IMR-90 (cell line): ENCODE data around the gene WDR5.

ENCODE experiments used
- CEBPB ChIP-seq: IDR thresholded peaks from 2 replicates; pipeline ENCODE4 v1.6.1; 2012; ENCODE audit warnings: low read depth, low read length, improper control_type of control experiment
- FOS ChIP-seq: fragments of 150-350 bp; IDR thresholded peaks from 2 replicates; pipeline ENCODE4 v1.6.1; 2016; ENCODE audit warnings: low read depth, low read length
- MAFK ChIP-seq: IDR thresholded peaks from 2 replicates; pipeline ENCODE4 v1.6.1; 2012; ENCODE audit warnings: low read depth, low read length, improper control_type of control experiment
- MAZ ChIP-seq: IDR thresholded peaks from 2 replicates; pipeline ENCODE4 v1.6.1; 2012; ENCODE audit warnings: low read depth, mild to moderate bottlenecking, low read length, improper control_type of control experiment, moderate library complexity, borderline replicate concordance
- MXI1 ChIP-seq: IDR thresholded peaks from 2 replicates; pipeline ENCODE4 v1.6.1; 2012; ENCODE audit warnings: low read depth, mild to moderate bottlenecking, low read length, moderate library complexity, borderline replicate concordance
- POLR2A ChIP-seq: IDR thresholded peaks from 2 replicates; pipeline ENCODE4 v1.6.1; 2012; ENCODE audit warnings: mild to moderate bottlenecking, low read depth, low read length
- RCOR1 ChIP-seq: IDR thresholded peaks from 2 replicates; pipeline ENCODE4 v1.6.1; 2012; ENCODE audit warnings: mild to moderate bottlenecking, low read length, improper control_type of control experiment; ENCODE audit not compliant: insufficient replicate concordance
- RFX5 ChIP-seq: IDR thresholded peaks from 2 replicates; pipeline ENCODE4 v1.8.0; 2012; ENCODE audit warnings: low read depth, mild to moderate bottlenecking, low read length, moderate library complexity
- TF ChIP-seq, protein P1 (sequence below): conservative IDR thresholded peaks from 2 replicates; pipeline ENCODE4 v1.5.1; 2012; ENCODE audit warnings: mild to moderate bottlenecking, low read depth, low read length, improper control_type of control experiment
- TF ChIP-seq, protein P2 (sequence below): fragments of 150-350 bp; IDR thresholded peaks from 2 replicates; pipeline ENCODE4 v1.6.1; 2017; ENCODE audit warnings: mild to moderate bottlenecking, antibody characterized with exemption, low read length, low read depth
- TF ChIP-seq, protein P3 (sequence below): fragments of 150-350 bp; IDR thresholded peaks from 2 replicates; pipeline ENCODE4 v1.6.1; 2016; ENCODE audit warnings: low read depth, mild to moderate bottlenecking, low read length, moderate library complexity, borderline replicate concordance

DNA sequence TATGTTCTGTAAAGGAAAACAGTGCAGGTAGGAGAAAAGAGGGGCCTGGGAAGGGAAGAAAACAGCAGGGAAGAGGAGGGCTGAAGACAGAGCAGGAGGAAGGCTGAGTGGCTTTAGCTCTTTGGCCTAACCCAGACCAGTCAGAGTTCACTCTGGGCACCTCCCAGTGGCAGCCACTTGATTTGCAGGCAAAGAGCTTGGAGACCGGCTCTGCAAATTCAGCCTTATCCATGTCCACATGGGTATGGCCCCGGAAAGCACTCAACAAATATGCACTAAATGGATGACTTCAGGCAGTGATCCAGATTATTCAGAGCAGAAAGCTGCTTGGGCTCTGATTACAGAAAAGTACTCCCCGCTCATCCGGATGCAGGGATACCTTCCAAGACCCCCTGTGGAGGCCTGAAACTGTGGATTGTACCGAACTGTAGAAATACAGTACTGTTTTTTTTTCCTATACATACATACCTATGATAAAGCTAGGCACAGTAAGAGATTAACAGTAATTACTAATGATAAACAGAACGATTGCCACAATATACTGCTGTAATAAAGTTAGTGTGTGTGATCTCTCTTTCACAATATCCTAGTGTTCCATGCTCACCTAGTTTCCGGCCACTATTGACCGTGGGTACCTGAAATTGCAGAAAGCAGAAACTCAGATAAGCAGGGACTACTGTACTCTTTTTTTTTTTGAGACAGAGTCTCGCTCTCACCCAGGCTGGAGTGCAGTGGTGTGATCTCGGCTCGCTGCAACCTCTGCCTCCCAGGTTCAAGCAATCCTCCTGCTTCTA is 33.1 kb downstream of the WDR5 start:
- TF ChIP-seq, protein P1, sequence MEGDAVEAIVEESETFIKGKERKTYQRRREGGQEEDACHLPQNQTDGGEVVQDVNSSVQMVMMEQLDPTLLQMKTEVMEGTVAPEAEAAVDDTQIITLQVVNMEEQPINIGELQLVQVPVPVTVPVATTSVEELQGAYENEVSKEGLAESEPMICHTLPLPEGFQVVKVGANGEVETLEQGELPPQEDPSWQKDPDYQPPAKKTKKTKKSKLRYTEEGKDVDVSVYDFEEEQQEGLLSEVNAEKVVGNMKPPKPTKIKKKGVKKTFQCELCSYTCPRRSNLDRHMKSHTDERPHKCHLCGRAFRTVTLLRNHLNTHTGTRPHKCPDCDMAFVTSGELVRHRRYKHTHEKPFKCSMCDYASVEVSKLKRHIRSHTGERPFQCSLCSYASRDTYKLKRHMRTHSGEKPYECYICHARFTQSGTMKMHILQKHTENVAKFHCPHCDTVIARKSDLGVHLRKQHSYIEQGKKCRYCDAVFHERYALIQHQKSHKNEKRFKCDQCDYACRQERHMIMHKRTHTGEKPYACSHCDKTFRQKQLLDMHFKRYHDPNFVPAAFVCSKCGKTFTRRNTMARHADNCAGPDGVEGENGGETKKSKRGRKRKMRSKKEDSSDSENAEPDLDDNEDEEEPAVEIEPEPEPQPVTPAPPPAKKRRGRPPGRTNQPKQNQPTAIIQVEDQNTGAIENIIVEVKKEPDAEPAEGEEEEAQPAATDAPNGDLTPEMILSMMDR, result no peak
- TF ChIP-seq POLR2A (no peak), RCOR1 (no peak), MAFK (no peak), MAZ (no peak), RFX5 (no peak), CEBPB (no peak), MXI1 (no peak), FOS (no peak)
- TF ChIP-seq, protein P2, sequence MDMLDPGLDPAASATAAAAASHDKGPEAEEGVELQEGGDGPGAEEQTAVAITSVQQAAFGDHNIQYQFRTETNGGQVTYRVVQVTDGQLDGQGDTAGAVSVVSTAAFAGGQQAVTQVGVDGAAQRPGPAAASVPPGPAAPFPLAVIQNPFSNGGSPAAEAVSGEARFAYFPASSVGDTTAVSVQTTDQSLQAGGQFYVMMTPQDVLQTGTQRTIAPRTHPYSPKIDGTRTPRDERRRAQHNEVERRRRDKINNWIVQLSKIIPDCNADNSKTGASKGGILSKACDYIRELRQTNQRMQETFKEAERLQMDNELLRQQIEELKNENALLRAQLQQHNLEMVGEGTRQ, result no peak
- TF ChIP-seq, protein P3, sequence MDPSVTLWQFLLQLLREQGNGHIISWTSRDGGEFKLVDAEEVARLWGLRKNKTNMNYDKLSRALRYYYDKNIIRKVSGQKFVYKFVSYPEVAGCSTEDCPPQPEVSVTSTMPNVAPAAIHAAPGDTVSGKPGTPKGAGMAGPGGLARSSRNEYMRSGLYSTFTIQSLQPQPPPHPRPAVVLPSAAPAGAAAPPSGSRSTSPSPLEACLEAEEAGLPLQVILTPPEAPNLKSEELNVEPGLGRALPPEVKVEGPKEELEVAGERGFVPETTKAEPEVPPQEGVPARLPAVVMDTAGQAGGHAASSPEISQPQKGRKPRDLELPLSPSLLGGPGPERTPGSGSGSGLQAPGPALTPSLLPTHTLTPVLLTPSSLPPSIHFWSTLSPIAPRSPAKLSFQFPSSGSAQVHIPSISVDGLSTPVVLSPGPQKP, result no peak
